Measurements from ENCODE around the gene ARID5A.

The ARID5A gene

GRCh38 chr2:96537734-96538486 lies 1.4 kb downstream of the ARID5A start:
- TF ChIP-seq POLR2AphosphoS5 (IDR thresholded peaks at IDR 0.05; ENCODE audit: low read depth, low read length) (peak; percentile 53; the same call in 1 of the 2 replicates), SPI1 (IDR thresholded peaks at IDR 0.05; ENCODE audit: low read depth, low read length) (no peak), PAX5 (IDR thresholded peaks at IDR 0.05; ENCODE audit: insufficient read depth, low read length, severe bottlenecking) (no peak), TAF1 (IDR thresholded peaks at IDR 0.05; ENCODE audit: low read depth, low read length) (no peak), POU2F2 (IDR thresholded peaks at IDR 0.05; ENCODE audit: low read depth, low read length) (peak; percentile 43; the same call in 1 of the 2 replicates), POLR2A (IDR thresholded peaks at IDR 0.05; ENCODE audit: low read depth, low read length) (peak; percentile 56)
- FAIRE-seq (no peak), DNase-seq (ENCODE audit: insufficient read length, low spot score) (no peak)

- FAIRE-seq (peak; percentile 87), DNase-seq (ENCODE audit: insufficient read length, low spot score) (no peak)
- TF ChIP-seq POLR2AphosphoS5 (IDR thresholded peaks at IDR 0.05; ENCODE audit: low read depth, low read length) (peak; percentile 14; the same call in 1 of the 2 replicates), POLR2A (IDR thresholded peaks at IDR 0.05; ENCODE audit: low read depth, low read length) (0 out of 2 replicates have a peak, but pooled peaks have one; percentile 5), TAF1 (IDR thresholded peaks at IDR 0.05; ENCODE audit: low read depth, low read length) (no peak), SPI1 (IDR thresholded peaks at IDR 0.05; ENCODE audit: low read depth, low read length) (peak; percentile 60), POU2F2 (IDR thresholded peaks at IDR 0.05; ENCODE audit: low read depth, low read length) (no peak), PAX5 (IDR thresholded peaks at IDR 0.05; ENCODE audit: insufficient read depth, low read length, severe bottlenecking) (no peak)
These were observed 2.1 kb downstream of the ARID5A start for GRCh38 chr2:96538487-96539214.

GRCh38 chr2:96539215-96539920 lies 2.8 kb downstream of the ARID5A start:
- TF ChIP-seq SPI1 (IDR thresholded peaks at IDR 0.05; ENCODE audit: low read depth, low read length): no peak
- no peak for TF ChIP-seq TAF1 (IDR thresholded peaks at IDR 0.05; ENCODE audit: low read depth, low read length)
- TF ChIP-seq POLR2AphosphoS5 (IDR thresholded peaks at IDR 0.05; ENCODE audit: low read depth, low read length): no peak
- no peak for TF ChIP-seq PAX5 (IDR thresholded peaks at IDR 0.05; ENCODE audit: insufficient read depth, low read length, severe bottlenecking)
- no peak for TF ChIP-seq POLR2A (IDR thresholded peaks at IDR 0.05; ENCODE audit: low read depth, low read length)
- no peak for TF ChIP-seq POU2F2 (IDR thresholded peaks at IDR 0.05; ENCODE audit: low read depth, low read length)
- DNase-seq (ENCODE audit: insufficient read length, low spot score): no peak
- FAIRE-seq: no peak

- no peak for DNase-seq (ENCODE audit: insufficient read length, low spot score)
- no peak for FAIRE-seq
- TF ChIP-seq POLR2AphosphoS5 (IDR thresholded peaks at IDR 0.05; ENCODE audit: low read depth, low read length) (0 out of 2 replicates have a peak, but pooled peaks have one; percentile 40), POU2F2 (IDR thresholded peaks at IDR 0.05; ENCODE audit: low read depth, low read length) (no peak), SPI1 (IDR thresholded peaks at IDR 0.05; ENCODE audit: low read depth, low read length) (no peak), POLR2A (IDR thresholded peaks at IDR 0.05; ENCODE audit: low read depth, low read length) (no peak), PAX5 (IDR thresholded peaks at IDR 0.05; ENCODE audit: insufficient read depth, low read length, severe bottlenecking) (no peak)
These were observed 3.6 kb downstream of the ARID5A start for GRCh38 chr2:96540136-96540535.

- FAIRE-seq: peak; percentile 20
- TF ChIP-seq POU2F2 (IDR thresholded peaks at IDR 0.05; ENCODE audit: low read depth, low read length) (no peak), POLR2AphosphoS5 (IDR thresholded peaks at IDR 0.05; ENCODE audit: low read depth, low read length) (no peak; the same call in none of the 2 replicates), POLR2A (IDR thresholded peaks at IDR 0.05; ENCODE audit: low read depth, low read length) (no peak; the same call in 1 of the 2 replicates), SPI1 (IDR thresholded peaks at IDR 0.05; ENCODE audit: low read depth, low read length) (no peak), PAX5 (IDR thresholded peaks at IDR 0.05; ENCODE audit: insufficient read depth, low read length, severe bottlenecking) (no peak), TAF1 (IDR thresholded peaks at IDR 0.05; ENCODE audit: low read depth, low read length) (no peak)
- DNase-seq (ENCODE audit: insufficient read length, low spot score): no peak
These were observed 5.0 kb downstream of the ARID5A start for GRCh38 chr2:96541398-96542152.

- TF ChIP-seq POU2F2 (IDR thresholded peaks at IDR 0.05; ENCODE audit: low read depth, low read length): no peak
- no peak for TF ChIP-seq PAX5 (IDR thresholded peaks at IDR 0.05; ENCODE audit: insufficient read depth, low read length, severe bottlenecking)
- TF ChIP-seq POLR2AphosphoS5 (IDR thresholded peaks at IDR 0.05; ENCODE audit: low read depth, low read length): no peak; the same call in 1 of the 2 replicates
- TF ChIP-seq TAF1 (IDR thresholded peaks at IDR 0.05; ENCODE audit: low read depth, low read length): no peak
- TF ChIP-seq POLR2A (IDR thresholded peaks at IDR 0.05; ENCODE audit: low read depth, low read length): no peak; the same call in 1 of the 2 replicates
- TF ChIP-seq SPI1 (IDR thresholded peaks at IDR 0.05; ENCODE audit: low read depth, low read length): no peak
- DNase-seq (ENCODE audit: insufficient read length, low spot score): no peak
- FAIRE-seq: no peak
These were observed 5.9 kb downstream of the ARID5A start for GRCh38 chr2:96542357-96542977.

- DNase-seq (ENCODE audit: insufficient read length, low spot score): no peak
- FAIRE-seq: no peak
- TF ChIP-seq POLR2A (IDR thresholded peaks at IDR 0.05; ENCODE audit: low read depth, low read length): 0 out of 2 replicates have a peak, but pooled peaks have one; percentile 1
- no peak for TF ChIP-seq PAX5 (IDR thresholded peaks at IDR 0.05; ENCODE audit: insufficient read depth, low read length, severe bottlenecking)
- 0 out of 2 replicates have a peak, but pooled peaks have one; percentile 19 for TF ChIP-seq POU2F2 (IDR thresholded peaks at IDR 0.05; ENCODE audit: low read depth, low read length)
These were observed 9.8 kb downstream of the ARID5A start for GRCh38 chr2:96546321-96546720.

GRCh38 chr2:96546797-96547196 lies 10.2 kb downstream of the ARID5A start:
- TF ChIP-seq TAF1 (IDR thresholded peaks at IDR 0.05; ENCODE audit: low read depth, low read length): no peak
- TF ChIP-seq SPI1 (IDR thresholded peaks at IDR 0.05; ENCODE audit: low read depth, low read length): no peak
- no peak for TF ChIP-seq PAX5 (IDR thresholded peaks at IDR 0.05; ENCODE audit: insufficient read depth, low read length, severe bottlenecking)
- no peak for TF ChIP-seq POLR2AphosphoS5 (IDR thresholded peaks at IDR 0.05; ENCODE audit: low read depth, low read length)
- no peak for DNase-seq (ENCODE audit: insufficient read length, low spot score)
- no peak for FAIRE-seq
